ENCODE results near the gene TTF2.

The TTF2 gene

GRCh38 chr1:117123274-117123673 lies 63.1 kb downstream of the TTF2 start:
- TF ChIP-seq, protein P1, sequence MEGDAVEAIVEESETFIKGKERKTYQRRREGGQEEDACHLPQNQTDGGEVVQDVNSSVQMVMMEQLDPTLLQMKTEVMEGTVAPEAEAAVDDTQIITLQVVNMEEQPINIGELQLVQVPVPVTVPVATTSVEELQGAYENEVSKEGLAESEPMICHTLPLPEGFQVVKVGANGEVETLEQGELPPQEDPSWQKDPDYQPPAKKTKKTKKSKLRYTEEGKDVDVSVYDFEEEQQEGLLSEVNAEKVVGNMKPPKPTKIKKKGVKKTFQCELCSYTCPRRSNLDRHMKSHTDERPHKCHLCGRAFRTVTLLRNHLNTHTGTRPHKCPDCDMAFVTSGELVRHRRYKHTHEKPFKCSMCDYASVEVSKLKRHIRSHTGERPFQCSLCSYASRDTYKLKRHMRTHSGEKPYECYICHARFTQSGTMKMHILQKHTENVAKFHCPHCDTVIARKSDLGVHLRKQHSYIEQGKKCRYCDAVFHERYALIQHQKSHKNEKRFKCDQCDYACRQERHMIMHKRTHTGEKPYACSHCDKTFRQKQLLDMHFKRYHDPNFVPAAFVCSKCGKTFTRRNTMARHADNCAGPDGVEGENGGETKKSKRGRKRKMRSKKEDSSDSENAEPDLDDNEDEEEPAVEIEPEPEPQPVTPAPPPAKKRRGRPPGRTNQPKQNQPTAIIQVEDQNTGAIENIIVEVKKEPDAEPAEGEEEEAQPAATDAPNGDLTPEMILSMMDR (IDR thresholded peaks at IDR 0.05): no peak

DNA sequence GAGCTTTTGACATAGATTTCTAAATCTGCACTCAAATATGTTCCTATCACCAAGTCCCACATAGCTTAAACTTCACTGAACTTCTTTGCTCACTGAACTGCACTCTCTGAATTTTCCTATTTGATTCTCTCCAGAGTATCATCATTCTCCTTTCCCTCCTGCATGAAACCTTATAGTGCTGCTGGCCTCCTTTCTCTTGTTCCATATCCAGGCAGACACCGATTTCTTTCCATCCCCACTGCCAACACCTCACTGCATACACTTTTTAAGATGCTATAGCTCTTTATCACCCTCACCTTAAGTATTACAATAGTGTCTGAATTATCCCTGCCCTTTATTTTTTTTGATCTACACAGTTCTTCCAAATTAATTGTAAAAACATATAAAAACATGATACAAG lies 64.5 kb downstream of the TTF2 start:
- TF ChIP-seq, protein P1 (IDR thresholded peaks at IDR 0.05): no peak

DNA sequence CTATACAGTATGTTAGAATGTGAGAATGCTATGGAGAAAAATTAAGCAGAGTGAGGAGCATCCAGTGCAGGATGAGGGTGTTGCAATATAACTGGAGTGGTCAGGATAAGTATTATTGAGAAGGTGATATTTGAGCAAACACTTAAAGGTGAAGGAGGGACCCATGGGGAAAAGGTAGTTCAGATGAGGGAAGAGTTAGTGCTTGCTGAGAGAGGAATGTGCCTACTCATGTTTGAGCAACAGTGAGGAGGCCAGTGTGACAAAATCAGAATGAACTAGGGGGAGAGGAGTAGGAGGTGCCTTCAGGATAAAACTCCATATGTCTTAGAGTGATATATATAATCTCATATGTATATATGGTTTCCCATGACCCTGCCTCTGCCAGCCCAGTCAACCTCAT lies 67.7 kb downstream of the TTF2 start:
- TF ChIP-seq, protein P1 (IDR thresholded peaks at IDR 0.05): no peak

DNA sequence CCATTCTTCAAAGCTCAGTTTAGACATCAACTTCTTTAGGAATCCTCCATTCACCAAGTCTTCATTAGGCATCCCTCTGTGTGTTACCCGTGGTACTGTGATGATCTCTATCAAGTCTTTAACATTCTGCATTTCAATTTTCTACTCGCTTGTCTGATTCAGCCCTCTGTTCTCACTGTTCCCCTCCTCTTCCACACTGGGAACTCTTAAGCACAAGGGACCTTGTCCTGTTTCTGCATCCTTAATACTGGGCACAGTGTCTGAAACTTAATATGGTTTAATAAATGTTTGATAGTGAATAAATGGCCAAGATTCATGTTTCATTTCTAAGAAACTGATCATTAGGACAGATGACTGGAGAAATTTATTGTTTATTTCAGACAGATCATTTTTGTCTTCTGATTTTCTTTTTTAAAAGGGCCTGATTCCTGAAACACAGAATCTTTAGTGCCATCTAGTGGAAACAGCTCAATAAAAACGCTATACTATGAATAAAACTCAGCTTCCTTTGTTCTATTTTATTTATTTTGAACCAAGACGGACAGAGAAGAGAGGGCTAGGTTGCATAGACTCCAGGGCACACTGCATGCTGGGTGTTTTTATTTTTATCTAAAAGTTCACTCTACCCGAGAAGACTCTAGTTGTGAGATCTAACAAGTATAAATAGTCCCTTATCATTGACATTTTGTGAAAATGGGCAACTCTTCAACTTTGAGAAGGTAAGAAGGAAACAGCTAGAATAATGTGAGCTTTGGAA lies 68.4 kb downstream of the TTF2 start:
- TF ChIP-seq, protein P1 (IDR thresholded peaks at IDR 0.05): peak; percentile 76

GRCh38 chr1:117130526-117130925 lies 70.4 kb downstream of the TTF2 start:
- TF ChIP-seq, protein P1 (IDR thresholded peaks at IDR 0.05): no peak

GRCh38 chr1:117135329-117135728 lies 75.2 kb downstream of the TTF2 start:
- TF ChIP-seq, protein P1 (IDR thresholded peaks at IDR 0.05): no peak

DNA sequence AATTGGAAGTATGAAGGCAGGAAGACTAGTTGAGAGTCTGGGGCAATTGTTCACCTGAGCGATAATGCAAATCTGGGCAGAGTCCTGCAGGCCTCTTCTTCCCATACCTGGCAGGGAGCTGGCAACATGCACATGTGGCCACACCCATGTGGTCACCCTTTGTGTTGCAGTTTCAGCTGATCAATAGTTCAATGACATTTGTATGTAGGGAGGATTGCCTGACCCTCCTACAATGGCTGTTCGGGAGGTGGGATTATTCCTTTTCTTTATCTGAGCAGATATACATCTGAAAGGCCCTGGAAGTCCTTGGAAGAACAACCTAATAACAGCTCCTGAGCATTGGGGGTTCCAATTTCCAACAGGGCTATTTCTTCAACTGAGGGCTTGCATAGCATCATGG lies 76.6 kb downstream of the TTF2 start:
- TF ChIP-seq, protein P1 (IDR thresholded peaks at IDR 0.05): no peak

Measured in LNCAP (cell line).